Aorta (tissue), 5 donors: ENCODE data around the gene AVPR1B. TPM values are rescaled to one million over a fixed set of nuclear protein-coding genes. Genes with fewer than 3 reads are reported as not detected.
A peak's percentile ranks its signal among the peaks of the same experiment; 100 is the strongest.

Experiments used
- ATAC-seq: fragments of 200-7000 bp; cut with Tn5 transposase; one replicate; pipeline ENCODE4 v1.9.1; 2022; ENCODE audit warnings: moderate library complexity; ENCODE audit not compliant: low FRiP score
- DNase-seq, 2 donors: peaks; one replicate each; pipeline ENCODE4 v3.0.0-alpha.2; 2020
- H3K27ac ChIP-seq, 2 donors: one replicate each; pipeline ENCODE4 v1.5.1; 2013; ENCODE audit warnings: low read length in 2 of 2, mild to moderate bottlenecking in 2 of 2, moderate library complexity in 2 of 2, control low read depth in 1 of 2, inconsistent platforms in 1 of 2, low read depth in 1 of 2
- H3K27me3 ChIP-seq, 2 donors: one replicate each; pipeline ENCODE4 v1.6.1; 2013; ENCODE audit warnings: control low read depth in 1 of 2, low read length in 1 of 2, mild to moderate bottlenecking in 1 of 2, moderate library complexity in 1 of 2; ENCODE audit not compliant: insufficient read depth in 2 of 2, control insufficient read depth in 1 of 2
- H3K36me3 ChIP-seq, 2 donors: one replicate each; pipeline ENCODE4 v1.6.1; 2013; ENCODE audit warnings: control low read depth in 1 of 2, low read length in 1 of 2, mild to moderate bottlenecking in 1 of 2; ENCODE audit not compliant: insufficient read depth in 2 of 2, control insufficient read depth in 1 of 2
- H3K4me1 ChIP-seq, 2 donors: one replicate each; pipeline ENCODE4 v1.6.1; 2013; ENCODE audit warnings: low read length in 2 of 2, control low read depth in 1 of 2, mild to moderate bottlenecking in 1 of 2, moderate library complexity in 1 of 2; ENCODE audit not compliant: insufficient read depth in 2 of 2, control insufficient read depth in 1 of 2
- H3K4me3 ChIP-seq, 2 donors: one replicate each; pipeline ENCODE4 v1.5.1; 2013; ENCODE audit warnings: low read length in 2 of 2, control low read depth in 1 of 2, mild to moderate bottlenecking in 1 of 2
- H3K9me3 ChIP-seq: one replicate; pipeline ENCODE4 v1.6.1; 2013; ENCODE audit warnings: mild to moderate bottlenecking, low read length; ENCODE audit not compliant: control insufficient read depth
- WGBS, 2 donors: extraction: QIAGEN DNeasy Blood & Tissue Kit; methylation state at CpG; one replicate each; pipeline ENCODE4 v1.1.7; 2013; 5-methylcytosine and 5-hydroxymethylcytosine counted together
- intact Hi-C, 2 donors: fragments of 100-400 bp; cut with DNase I; formaldehyde crosslinking; loops; one replicate each; pipeline versions ENCODE4 v1.14.2 to v1.15.0; 2022
- long read RNA-seq, 2 donors: library from polyadenylated mRNA; unstranded; transcript quantifications; one replicate each; pipeline ENCODE4 v2.0.0, GENCODE V29; 2020 to 2021
- polyA plus RNA-seq, 2 donors: library from polyadenylated mRNA; stranded (reverse); fragments of 200-250 nt; gene quantifications; one replicate each; pipeline ENCODE4 v1.2.3, GENCODE V29; 2013
- total RNA-seq, 2 donors: library from RNA; stranded (reverse); fragmentation: NEBNext Ultra II Directional; extraction: Animal tissue kit (Norgen Biotek cat#: 25700); gene quantifications; one replicate each; pipeline ENCODE4 v1.2.1, GENCODE V29; 2021
- donor health status: healthy with polysubstance abuse.
- donor health status: Bipolar disorder and iron deficiency.
- donor health status: DM: no; HTN: no; CAD: no.
- donor health status: DM: no; HTN: no; CAD: no.
- donor health status: DM: yes; HTN: yes; CAD: no.

AVPR1B gene
- not detected for total RNA-seq
- not detected for polyA plus RNA-seq
- long read RNA-seq, donor 1 = 0 reads
- long read RNA-seq, donor 2 = 0 reads

GRCh38 chr1:206117151-206117948 is at the start of gene AVPR1B:
Gene AVPR1B, minus strand, starts transcription at chr1:206117388. Its CDS starts 498 bp downstream, at chr1:206116890.
- H3K4me3 ChIP-seq = peak within 1 kb of the TSS in 1 of 2 donors; percentile 17
- H3K9me3 ChIP-seq = peaks cover 3% of the 10 kb centered on the region
- intact Hi-C loops = no loop called here
- DNase-seq (peak; percentile 74 to 84), ATAC-seq (peak; percentile 84)
- H3K4me1 ChIP-seq = no peaks in the 10 kb centered on the region
- no peaks in the 10 kb centered on the region for H3K36me3 ChIP-seq
- WGBS, 2 donors = 1 to 2% methylated on average over 55 of the region's 55 CpGs
- H3K27me3 ChIP-seq = no peaks in the 10 kb centered on the region
- H3K27ac ChIP-seq = no peak within 1 kb of the TSS

- ATAC-seq (no peak), DNase-seq (no peak)
- Histone ChIP-seq H3K9me3 (no peaks in the 10 kb centered on the region), H3K36me3 (no peaks in the 10 kb centered on the region), H3K4me1 (no peaks in the 10 kb centered on the region), H3K27me3 (no peaks in the 10 kb centered on the region), H3K4me3 (no peak overlapping the region), H3K27ac (no peak overlapping the region)
- intact Hi-C loops = no loop called here
- WGBS, 2 donors = 31 to 58% methylated on average over 3 of the region's 3 CpGs
Observed at GRCh38 chr1:206145771-206146290, 28.6 kb upstream of the AVPR1B start.

GRCh38 chr1:206144605-206145004 is 27.4 kb upstream of the AVPR1B start:
- ATAC-seq = no peak
- no peak overlapping the region for H3K27ac ChIP-seq
- 86 to 91% methylated on average over 2 of the region's 2 CpGs for WGBS, 2 donors

GRCh38 chr1:206143537-206144172 is 26.5 kb upstream of the AVPR1B start:
- Histone ChIP-seq H3K4me1 (no peaks in the 10 kb centered on the region), H3K36me3 (no peaks in the 10 kb centered on the region), H3K27me3 (no peaks in the 10 kb centered on the region), H3K9me3 (no peaks in the 10 kb centered on the region), H3K4me3 (no peak overlapping the region), H3K27ac (no peak overlapping the region)
- intact Hi-C loops = no loop called here
- WGBS, 2 donors = 88% methylated on average over 15 of the region's 15 CpGs
- DNase-seq (no peak), ATAC-seq (no peak)

More at GRCh38 chr1:206144605-206145004, 27.4 kb upstream of the AVPR1B start:
- no peaks in the 10 kb centered on the region for H3K9me3 ChIP-seq
- no peak overlapping the region for H3K4me3 ChIP-seq
- intact Hi-C loops = no loop called here
- H3K27me3 ChIP-seq = no peaks in the 10 kb centered on the region
- no peak for DNase-seq
- H3K36me3 ChIP-seq = no peaks in the 10 kb centered on the region
- H3K4me1 ChIP-seq = no peaks in the 10 kb centered on the region

GRCh38 chr1:206142770-206143169 is 25.6 kb upstream of the AVPR1B start:
- Histone ChIP-seq H3K27ac (no peak overlapping the region), H3K4me1 (no peaks in the 10 kb centered on the region), H3K36me3 (no peaks in the 10 kb centered on the region), H3K27me3 (no peaks in the 10 kb centered on the region), H3K9me3 (no peaks in the 10 kb centered on the region), H3K4me3 (no peak overlapping the region)
- no peak for DNase-seq
- 84 to 88% methylated on average over 2 of the region's 2 CpGs for WGBS, 2 donors
- no peak for ATAC-seq
- intact Hi-C loops = no loop called here

- no peaks in the 10 kb centered on the region for H3K27me3 ChIP-seq
- no peak overlapping the region for H3K4me3 ChIP-seq
- H3K9me3 ChIP-seq = no peaks in the 10 kb centered on the region
- ATAC-seq (no peak), DNase-seq (no peak)
- H3K4me1 ChIP-seq = no peaks in the 10 kb centered on the region
- H3K27ac ChIP-seq = no peak overlapping the region
- intact Hi-C loops = no loop called here
- H3K36me3 ChIP-seq = no peaks in the 10 kb centered on the region
- 93 to 94% methylated on average over 3 of the region's 3 CpGs for WGBS, 2 donors
Observed at GRCh38 chr1:206142011-206142410, 24.8 kb upstream of the AVPR1B start.

- Histone ChIP-seq H3K4me3 (no peak overlapping the region), H3K9me3 (no peaks in the 10 kb centered on the region), H3K27me3 (peaks cover 0 to 3% of the 10 kb centered on the region in 2 donors), H3K27ac (no peak overlapping the region), H3K4me1 (no peaks in the 10 kb centered on the region), H3K36me3 (no peaks in the 10 kb centered on the region)
- 50 to 67% methylated on average over 2 of the region's 2 CpGs for WGBS, 2 donors
- intact Hi-C loops = no loop called here
- DNase-seq (no peak), ATAC-seq (no peak)
Observed at GRCh38 chr1:206136241-206136640, 19.1 kb upstream of the AVPR1B start.

GRCh38 chr1:206135248-206135647 is 18.1 kb upstream of the AVPR1B start:
- Histone ChIP-seq H3K27me3 (peaks cover 0 to 3% of the 10 kb centered on the region in 2 donors), H3K36me3 (no peaks in the 10 kb centered on the region), H3K4me1 (no peaks in the 10 kb centered on the region), H3K27ac (no peak overlapping the region), H3K9me3 (no peaks in the 10 kb centered on the region), H3K4me3 (no peak overlapping the region)
- no peak for DNase-seq
- intact Hi-C loops = no loop called here
- 83 to 89% methylated on average over 2 of the region's 2 CpGs for WGBS, 2 donors
- ATAC-seq = no peak
